ENCODE data around the gene GAS7. TPM values are rescaled to one million over a fixed set of nuclear protein-coding genes. Genes with fewer than 3 reads are reported as not detected.

The GAS7 gene
- total and polyA plus RNA-seq, 2 experiments from 2014 or later: 25.8 to 27.3 TPM

DNA sequence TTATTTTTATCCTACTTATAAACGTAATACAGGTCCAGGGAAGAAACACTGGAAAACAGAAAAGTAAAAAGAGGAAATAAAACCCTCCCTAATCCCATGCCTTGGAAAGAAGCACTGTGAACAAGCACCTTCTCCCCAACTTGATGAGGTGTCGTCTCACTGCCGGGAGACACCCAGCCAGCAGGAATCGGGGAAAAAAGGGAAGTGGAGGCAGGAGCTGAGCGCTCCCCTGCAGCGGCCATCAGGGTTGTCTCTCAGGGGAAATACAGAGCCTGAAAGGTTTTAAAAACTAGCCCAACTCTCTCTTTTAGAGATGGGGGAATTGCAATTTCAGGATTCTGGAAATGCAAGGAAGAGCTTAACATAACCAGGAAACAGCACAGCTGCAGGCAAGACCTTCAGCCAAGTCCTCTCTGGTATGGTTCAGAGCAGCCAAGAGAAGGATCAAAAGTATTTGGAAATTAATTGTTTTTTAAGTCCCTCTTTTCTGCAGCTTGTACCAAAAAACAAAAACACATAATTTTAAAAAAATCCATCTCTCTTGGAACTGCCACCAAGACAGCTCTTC is 197.0 kb downstream of the GAS7 start:
- TF ChIP-seq, protein P1, sequence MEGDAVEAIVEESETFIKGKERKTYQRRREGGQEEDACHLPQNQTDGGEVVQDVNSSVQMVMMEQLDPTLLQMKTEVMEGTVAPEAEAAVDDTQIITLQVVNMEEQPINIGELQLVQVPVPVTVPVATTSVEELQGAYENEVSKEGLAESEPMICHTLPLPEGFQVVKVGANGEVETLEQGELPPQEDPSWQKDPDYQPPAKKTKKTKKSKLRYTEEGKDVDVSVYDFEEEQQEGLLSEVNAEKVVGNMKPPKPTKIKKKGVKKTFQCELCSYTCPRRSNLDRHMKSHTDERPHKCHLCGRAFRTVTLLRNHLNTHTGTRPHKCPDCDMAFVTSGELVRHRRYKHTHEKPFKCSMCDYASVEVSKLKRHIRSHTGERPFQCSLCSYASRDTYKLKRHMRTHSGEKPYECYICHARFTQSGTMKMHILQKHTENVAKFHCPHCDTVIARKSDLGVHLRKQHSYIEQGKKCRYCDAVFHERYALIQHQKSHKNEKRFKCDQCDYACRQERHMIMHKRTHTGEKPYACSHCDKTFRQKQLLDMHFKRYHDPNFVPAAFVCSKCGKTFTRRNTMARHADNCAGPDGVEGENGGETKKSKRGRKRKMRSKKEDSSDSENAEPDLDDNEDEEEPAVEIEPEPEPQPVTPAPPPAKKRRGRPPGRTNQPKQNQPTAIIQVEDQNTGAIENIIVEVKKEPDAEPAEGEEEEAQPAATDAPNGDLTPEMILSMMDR (IDR thresholded peaks at IDR 0.05; ENCODE audit: poor library complexity): no peak
- TF ChIP-seq EZH2phosphoT487 (IDR thresholded peaks at IDR 0.05; ENCODE audit: low read depth, severe bottlenecking, unreplicated experiment) (no peak), EZH2 (IDR thresholded peaks at IDR 0.05; ENCODE audit: borderline replicate concordance) (no peak)
- Histone ChIP-seq H2AFZ (no peak overlapping the region), H4K20me1 (ENCODE audit: insufficient read depth, poor library complexity, severe bottlenecking) (no peaks in the 10 kb centered on the region), H3K9me2 (replicated peaks; ENCODE audit: insufficient read depth) (no peaks in the 10 kb centered on the region), H3K36me3 (replicated peaks; ENCODE audit: insufficient read depth, low read depth) (no peaks in the 10 kb centered on the region), H3K4me1 (ENCODE audit: insufficient read depth) (no peaks in the 10 kb centered on the region), H3K27me3 (no peaks in the 10 kb centered on the region), H3K9me3 (ENCODE audit: low read depth) (no peaks in the 10 kb centered on the region), H3K4me2 (no peak overlapping the region), H3K79me2 (no peaks in the 10 kb centered on the region), H3K27ac (no peak overlapping the region), H3K4me3 (no peak overlapping the region)
- no peak for DNase-seq (ENCODE audit: low spot score)
- 92% methylated on average over 6 of the region's 6 CpGs for WGBS (ENCODE audit: low lambda C conversion rate, missing lambda C conversion rate)

DNA sequence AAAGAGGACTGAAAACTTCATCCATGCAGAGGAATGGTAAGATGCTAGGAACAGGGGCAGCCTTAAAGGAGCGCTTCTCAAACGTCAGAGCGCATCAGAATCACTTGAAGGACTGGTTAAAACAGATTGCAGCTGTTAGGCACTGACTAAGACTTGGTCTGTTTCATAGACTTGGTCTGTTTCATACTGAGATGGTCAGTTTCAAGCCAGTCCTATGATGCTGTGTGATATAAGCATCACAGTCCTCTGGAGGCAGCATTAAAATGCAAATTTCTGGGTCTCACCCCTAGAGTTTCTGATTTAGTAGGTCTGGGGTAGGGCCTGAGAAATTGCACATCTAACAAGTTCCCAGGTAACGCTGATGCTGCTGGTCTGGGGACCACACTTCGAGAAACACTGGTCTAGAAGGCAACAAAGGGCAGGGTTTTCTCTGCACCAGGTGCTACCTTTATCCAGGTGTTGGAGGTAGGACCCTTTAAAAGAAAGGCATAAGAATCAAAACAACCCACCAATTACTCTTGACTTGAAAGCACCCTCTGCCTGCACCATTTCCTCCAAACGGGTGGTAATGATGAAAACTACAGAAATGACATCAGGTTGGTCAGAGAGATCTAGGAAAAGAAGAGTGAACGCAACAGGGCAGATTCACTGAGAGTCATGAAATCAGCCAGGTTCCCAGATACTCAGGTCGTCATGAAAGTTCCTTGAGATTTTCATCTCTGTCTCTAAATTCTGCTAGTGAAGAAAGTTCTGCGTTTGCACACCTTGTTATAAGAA is 198.3 kb downstream of the GAS7 start:
- no peak for DNase-seq (ENCODE audit: low spot score)
- Histone ChIP-seq H3K79me2 (no peaks in the 10 kb centered on the region), H4K20me1 (ENCODE audit: insufficient read depth, poor library complexity, severe bottlenecking) (no peaks in the 10 kb centered on the region), H2AFZ (no peak overlapping the region), H3K4me3 (no peak overlapping the region), H3K4me2 (no peak overlapping the region), H3K27me3 (no peaks in the 10 kb centered on the region), H3K9me2 (replicated peaks; ENCODE audit: insufficient read depth) (no peaks in the 10 kb centered on the region), H3K36me3 (replicated peaks; ENCODE audit: insufficient read depth, low read depth) (no peaks in the 10 kb centered on the region), H3K27ac (no peak overlapping the region), H3K9me3 (ENCODE audit: low read depth) (no peaks in the 10 kb centered on the region), H3K4me1 (ENCODE audit: insufficient read depth) (no peaks in the 10 kb centered on the region)
- TF ChIP-seq EZH2phosphoT487 (IDR thresholded peaks at IDR 0.05; ENCODE audit: low read depth, severe bottlenecking, unreplicated experiment) (no peak), EZH2 (IDR thresholded peaks at IDR 0.05; ENCODE audit: borderline replicate concordance) (no peak)
- TF ChIP-seq, protein P1 (IDR thresholded peaks at IDR 0.05; ENCODE audit: poor library complexity): no peak
- WGBS (ENCODE audit: low lambda C conversion rate, missing lambda C conversion rate): 82% methylated on average over 9 of the region's 9 CpGs

DNA sequence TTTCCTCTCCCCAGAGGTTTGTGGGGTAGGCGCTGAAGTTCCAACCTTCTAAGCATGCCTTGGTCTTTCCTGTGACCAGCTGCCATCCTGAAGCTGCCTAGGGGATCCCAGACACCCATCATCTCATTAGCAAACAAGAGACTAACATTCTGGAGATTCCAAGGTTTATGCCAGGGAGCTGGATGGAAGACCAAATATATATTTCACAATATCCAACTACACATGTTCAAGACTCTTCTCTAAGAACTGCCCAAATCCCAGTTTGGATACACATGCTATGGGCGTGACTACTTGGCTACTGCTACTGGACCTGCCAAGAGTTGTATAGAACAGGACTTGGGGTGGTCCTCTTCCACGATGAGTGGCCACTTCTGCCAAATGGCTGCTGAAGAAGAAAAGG is 200.3 kb downstream of the GAS7 start:
- no peaks in the 10 kb centered on the region for H3K4me1 ChIP-seq (ENCODE audit: insufficient read depth)
- TF ChIP-seq EZH2phosphoT487 (IDR thresholded peaks at IDR 0.05; ENCODE audit: low read depth, severe bottlenecking, unreplicated experiment) (no peak), EZH2 (IDR thresholded peaks at IDR 0.05; ENCODE audit: borderline replicate concordance) (no peak)
- TF ChIP-seq, protein P1 (IDR thresholded peaks at IDR 0.05; ENCODE audit: poor library complexity): no peak
- no peaks in the 10 kb centered on the region for H3K9me2 ChIP-seq (replicated peaks; ENCODE audit: insufficient read depth)
- 94% methylated on average over 3 of the region's 3 CpGs for WGBS (ENCODE audit: low lambda C conversion rate, missing lambda C conversion rate)
- no peak overlapping the region for H3K27ac ChIP-seq
- no peaks in the 10 kb centered on the region for H3K36me3 ChIP-seq (replicated peaks; ENCODE audit: insufficient read depth, low read depth)
- H2AFZ ChIP-seq: no peak overlapping the region
- H3K4me3 ChIP-seq: no peak overlapping the region
- no peaks in the 10 kb centered on the region for H3K79me2 ChIP-seq
- no peaks in the 10 kb centered on the region for H4K20me1 ChIP-seq (ENCODE audit: insufficient read depth, poor library complexity, severe bottlenecking)
- H3K27me3 ChIP-seq: no peaks in the 10 kb centered on the region
- no peaks in the 10 kb centered on the region for H3K9me3 ChIP-seq (ENCODE audit: low read depth)
- no peak for DNase-seq (ENCODE audit: low spot score)
- H3K4me2 ChIP-seq: no peak overlapping the region
